SK-N-SH (cell line): Measurements from ENCODE around the gene YTHDF1. TPM values are rescaled to one million over a fixed set of nuclear protein-coding genes. Genes with fewer than 3 reads are reported as not detected.

ENCODE experiments used
- CTCF ChIA-PET: fragments of 300-600, 350-600 bp; formaldehyde crosslinking; extraction: SDS; loops from one replicate; lab custom pipeline; 2021; lab: Yijun Ruan, JAX
- POLR2A ChIA-PET: fragments of 350-600 bp; sonication (Branson Sonifier 250); formaldehyde crosslinking; extraction: SDS; loops from one replicate; lab custom pipeline; 2020; ENCODE audit warnings: antibody characterized with exemption, inconsistent platforms; lab: Yijun Ruan, JAX
- DNase-seq: peaks from one replicate; pipeline ENCODE4 v3.0.0; 2012
- H2AFZ ChIP-seq: fragments of 200-600 bp; sonication (generic); 2 replicates; pipeline ENCODE4 v1.8.1; 2016; ENCODE audit warnings: antibody characterized with exemption, mild to moderate bottlenecking, low read depth
- H3F3A ChIP-seq: fragments of 200-600 bp; sonication (generic); replicated peaks from 2 replicates; pipeline ENCODE3; 2016; ENCODE audit warnings: antibody characterized with exemption, mild to moderate bottlenecking; ENCODE audit not compliant: insufficient read depth
- H3K27ac ChIP-seq, 2 experiments: fragments of 200-500 bp in 1 of 2; fragments of 200-600 bp in 1 of 2; sonication (Bioruptor generic) in 1 of 2; sonication (generic), shearing (Covaris generic) in 1 of 2; 2 replicates each; pipeline versions ENCODE4 v1.5.1 to v1.6.1; 2014 to 2016; ENCODE audit warnings: low read depth in 2 of 2, inconsistent platforms in 1 of 2, low read length in 1 of 2, mild to moderate bottlenecking in 1 of 2, mixed read lengths in 1 of 2
- H3K27me3 ChIP-seq: fragments of 200-600 bp; sonication (generic), shearing (Covaris generic); 2 replicates; pipeline ENCODE4 v1.6.1; 2016; ENCODE audit warnings: mixed run types; ENCODE audit not compliant: insufficient read depth
- H3K36me3 ChIP-seq, 2 experiments: fragments of 200-500 bp in 1 of 2; fragments of 200-600 bp in 1 of 2; sonication (Bioruptor generic) in 1 of 2; sonication (generic) in 1 of 2; replicated peaks in 1 of 2; 2 replicates each; pipeline versions ENCODE3 to v1.5.1; 2014 to 2016; ENCODE audit warnings: low read length in 1 of 2, mild to moderate bottlenecking in 1 of 2; ENCODE audit not compliant: insufficient read depth in 2 of 2, control insufficient read depth in 1 of 2
- H3K4me1 ChIP-seq, 2 experiments: fragments of 200-500 bp in 1 of 2; fragments of 200-600 bp in 1 of 2; sonication (Bioruptor generic) in 1 of 2; sonication (generic), shearing (Covaris generic) in 1 of 2; 2 replicates each; pipeline versions ENCODE4 v1.5.1 to v1.6.1; 2014 to 2016; ENCODE audit warnings: low read depth in 1 of 2, low read length in 1 of 2, mixed run types in 1 of 2; ENCODE audit not compliant: insufficient read depth in 2 of 2, control insufficient read depth in 1 of 2
- H3K4me2 ChIP-seq: fragments of 200-600 bp; sonication (generic), shearing (Covaris generic); 2 replicates; pipeline ENCODE4 v1.6.1; 2017; ENCODE audit warnings: mixed run types
- H3K4me3 ChIP-seq, 2 experiments: fragments of 200-500 bp in 1 of 2; fragments of 200-600 bp in 1 of 2; sonication (Bioruptor generic) in 1 of 2; sonication (generic), shearing (Covaris generic) in 1 of 2; 2 replicates each; pipeline versions ENCODE4 v1.5.1 to v1.8.1; 2014 to 2016; ENCODE audit warnings: low read depth in 2 of 2, inconsistent platforms in 1 of 2, low read length in 1 of 2, mild to moderate bottlenecking in 1 of 2, mixed read lengths in 1 of 2, moderate library complexity in 1 of 2
- H3K79me2 ChIP-seq: fragments of 200-600 bp; sonication (generic); 2 replicates; pipeline ENCODE4 v1.8.1; 2017; ENCODE audit warnings: mild to moderate bottlenecking; ENCODE audit not compliant: insufficient read depth
- H3K9ac ChIP-seq: fragments of 200-600 bp; sonication (generic); 2 replicates; pipeline ENCODE4 v1.6.1; 2017; ENCODE audit warnings: mixed run types
- H3K9me2 ChIP-seq: fragments of 200-600 bp; sonication (generic); 2 replicates; pipeline ENCODE4 v1.6.1; 2017; ENCODE audit warnings: mixed run types
- H3K9me3 ChIP-seq: fragments of 200-600 bp; sonication (generic); 2 replicates; pipeline ENCODE4 v1.6.1; 2017; ENCODE audit warnings: mixed run types, mild to moderate bottlenecking, moderate library complexity
- H4K20me1 ChIP-seq: fragments of 200-600 bp; sonication (generic); 2 replicates; pipeline ENCODE4 v1.6.1; 2017; ENCODE audit warnings: mild to moderate bottlenecking, mixed run types; ENCODE audit not compliant: insufficient read depth
- CHD2 ChIP-seq: fragments of 150-350 bp; IDR thresholded peaks from 2 replicates; pipeline ENCODE4 v1.6.1; 2018; ENCODE audit warnings: low read length; ENCODE audit not compliant: partially characterized antibody
- EZH2phosphoT487 ChIP-seq: fragments of 200-600 bp; sonication (generic); IDR thresholded peaks from 2 replicates; pipeline ENCODE4 v1.6.1; 2017; ENCODE audit warnings: low read depth, mixed run types, mild to moderate bottlenecking, antibody characterized with exemption, moderate library complexity, borderline replicate concordance
- FOXM1 ChIP-seq: IDR thresholded peaks from 2 replicates; pipeline ENCODE4 v1.4.0; 2012; ENCODE audit warnings: low read depth, mild to moderate bottlenecking
- GABPA ChIP-seq: IDR thresholded peaks from 2 replicates; pipeline ENCODE4 v1.4.0; 2012; ENCODE audit warnings: low read depth, mild to moderate bottlenecking
- IRF3 ChIP-seq: fragments of 150-350 bp; IDR thresholded peaks from 2 replicates; pipeline ENCODE4 v1.6.1; 2016; ENCODE audit warnings: mild to moderate bottlenecking, low read depth, low read length
- MEF2A ChIP-seq: IDR thresholded peaks from 2 replicates; pipeline ENCODE4 v1.4.0; 2012; ENCODE audit warnings: low read depth, borderline replicate concordance
- MXI1 ChIP-seq: IDR thresholded peaks from 2 replicates; pipeline ENCODE4 v1.6.1; 2012; ENCODE audit warnings: mild to moderate bottlenecking, low read depth, low read length, improper control_type of control experiment
- NRF1 ChIP-seq: IDR thresholded peaks from 2 replicates; pipeline ENCODE4 v1.6.1; 2012; ENCODE audit warnings: low read depth, mild to moderate bottlenecking, low read length
- POLR2AphosphoS5 ChIP-seq: IDR thresholded peaks from 2 replicates; pipeline ENCODE4 v1.6.1; 2012; ENCODE audit warnings: low read depth, low read length
- RAD21 ChIP-seq: IDR thresholded peaks from 2 replicates; pipeline ENCODE4 v1.6.1; 2012; ENCODE audit warnings: mild to moderate bottlenecking, low read length
- RCOR1 ChIP-seq: fragments of 150-350 bp; IDR thresholded peaks from 2 replicates; pipeline ENCODE4 v1.6.1; 2017; ENCODE audit warnings: antibody characterized with exemption, low read length
- RXRA ChIP-seq: IDR thresholded peaks from 2 replicates; pipeline ENCODE4 v1.4.0; 2012; ENCODE audit warnings: low read depth, mild to moderate bottlenecking, borderline replicate concordance
- SMC3 ChIP-seq: IDR thresholded peaks from 2 replicates; pipeline ENCODE4 v1.6.1; 2012; ENCODE audit warnings: low read depth, low read length, improper control_type of control experiment
- TEAD4 ChIP-seq: IDR thresholded peaks from 2 replicates; pipeline ENCODE4 v1.4.0; 2012; ENCODE audit warnings: mild to moderate bottlenecking, borderline replicate concordance; ENCODE audit not compliant: insufficient read depth
- WGBS: methylation state at CpG from one replicate; pipeline ENCODE4 v1.1.6; 2017; ENCODE audit warnings: low lambda C conversion rate; 5-methylcytosine and 5-hydroxymethylcytosine counted together
- polyA plus RNA-seq, 3 experiments: library from polyadenylated mRNA; depleted of rRNA; stranded (reverse); fragments of >200 nt; gene quantifications; 2 replicates each; pipeline ENCODE4 v1.2.3, GENCODE V29; 2012
- TF ChIP-seq, protein P1 (sequence below): fragments of 200-600 bp; sonication (generic); IDR thresholded peaks from 2 replicates; pipeline ENCODE4 v1.6.1; 2017; ENCODE audit warnings: antibody characterized with exemption, mild to moderate bottlenecking, moderate library complexity
- TF ChIP-seq, protein P2 (sequence below): IDR thresholded peaks from 2 replicates; pipeline ENCODE4 v1.4.0; 2012; ENCODE audit warnings: low read depth, borderline replicate concordance
- TF ChIP-seq, protein P3 (sequence below): IDR thresholded peaks from 2 replicates; pipeline ENCODE4 v1.4.0; 2012; ENCODE audit warnings: low read depth, borderline replicate concordance
- TF ChIP-seq, protein P4 (sequence below): fragments of 150-350 bp; IDR thresholded peaks from 2 replicates; pipeline ENCODE4 v1.6.1; 2017; ENCODE audit warnings: antibody characterized with exemption, low read length, low read depth, borderline replicate concordance
- TF ChIP-seq, protein P5 (sequence below): IDR thresholded peaks from 2 replicates; pipeline ENCODE4; 2012

Gene YTHDF1
- polyA plus RNA-seq, 1 of the 3 experiments (the other 2 are of a cell fraction) = 17.0 TPM

DNA sequence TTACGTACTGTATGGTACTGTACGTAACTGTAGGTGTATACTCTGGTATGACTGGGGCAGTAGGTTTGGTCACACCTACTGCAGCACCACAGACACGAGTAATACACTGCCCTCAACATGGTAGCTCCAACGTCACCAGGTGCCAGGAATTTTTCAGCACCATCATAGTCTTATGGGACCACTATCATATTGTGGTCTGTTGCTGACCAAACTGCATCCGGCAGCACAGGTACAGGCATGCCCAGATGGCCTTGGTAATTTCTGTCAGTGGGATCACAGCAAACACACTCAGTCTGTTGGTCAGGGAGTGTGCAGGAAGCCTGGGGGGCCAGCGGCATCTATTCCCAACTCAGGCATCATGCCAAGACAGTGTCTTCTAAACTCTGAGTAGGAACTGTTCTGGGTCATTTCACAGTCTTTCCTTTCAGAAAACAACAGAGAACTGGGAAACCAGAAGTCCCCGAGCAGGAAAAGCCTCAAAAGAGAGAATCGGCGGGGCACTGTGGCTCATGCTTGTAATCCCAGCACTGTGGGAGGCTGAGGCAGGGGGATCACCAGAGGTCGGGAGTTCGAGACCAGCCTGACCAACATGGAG lies 5.8 kb downstream of the YTHDF1 start:
- H3K9me3 ChIP-seq = no peaks in the 10 kb centered on the region
- peaks cover 60 to 61% of the 10 kb centered on the region in 2 experiments for H3K36me3 ChIP-seq
- H3K27ac ChIP-seq = no peak overlapping the region
- H3K79me2 ChIP-seq = peaks cover 96% of the 10 kb centered on the region
- no peaks in the 10 kb centered on the region for H3F3A ChIP-seq
- TF ChIP-seq, protein P1, sequence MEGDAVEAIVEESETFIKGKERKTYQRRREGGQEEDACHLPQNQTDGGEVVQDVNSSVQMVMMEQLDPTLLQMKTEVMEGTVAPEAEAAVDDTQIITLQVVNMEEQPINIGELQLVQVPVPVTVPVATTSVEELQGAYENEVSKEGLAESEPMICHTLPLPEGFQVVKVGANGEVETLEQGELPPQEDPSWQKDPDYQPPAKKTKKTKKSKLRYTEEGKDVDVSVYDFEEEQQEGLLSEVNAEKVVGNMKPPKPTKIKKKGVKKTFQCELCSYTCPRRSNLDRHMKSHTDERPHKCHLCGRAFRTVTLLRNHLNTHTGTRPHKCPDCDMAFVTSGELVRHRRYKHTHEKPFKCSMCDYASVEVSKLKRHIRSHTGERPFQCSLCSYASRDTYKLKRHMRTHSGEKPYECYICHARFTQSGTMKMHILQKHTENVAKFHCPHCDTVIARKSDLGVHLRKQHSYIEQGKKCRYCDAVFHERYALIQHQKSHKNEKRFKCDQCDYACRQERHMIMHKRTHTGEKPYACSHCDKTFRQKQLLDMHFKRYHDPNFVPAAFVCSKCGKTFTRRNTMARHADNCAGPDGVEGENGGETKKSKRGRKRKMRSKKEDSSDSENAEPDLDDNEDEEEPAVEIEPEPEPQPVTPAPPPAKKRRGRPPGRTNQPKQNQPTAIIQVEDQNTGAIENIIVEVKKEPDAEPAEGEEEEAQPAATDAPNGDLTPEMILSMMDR = no peak
- TF ChIP-seq CHD2 = no peak
- H3K9ac ChIP-seq = no peak overlapping the region
- H2AFZ ChIP-seq = no peak overlapping the region
- ChIA-PET POLR2A (no interaction called here), CTCF (interaction anchor here (6.8 kb wide), 1 partner anchor 14 kb away, joined by 52 read pairs; no protein-coding TSS in a partner anchor)
- 97% methylated on average over 11 of the region's 11 CpGs for WGBS
- no peaks in the 10 kb centered on the region for H3K27me3 ChIP-seq
- H3K4me1 ChIP-seq = peaks cover 7 to 10% of the 10 kb centered on the region in 2 experiments; a peak in 3 of 4 replicates
- no peak for DNase-seq
- H4K20me1 ChIP-seq = peaks cover 90% of the 10 kb centered on the region
- H3K9me2 ChIP-seq = no peaks in the 10 kb centered on the region
- H3K4me2 ChIP-seq = no peak overlapping the region
- H3K4me3 ChIP-seq = no peak overlapping the region

- Histone ChIP-seq H3K9me3 (no peaks in the 10 kb centered on the region), H3K27ac (no peak overlapping the region), H3K4me1 (no peaks in the 10 kb centered on the region), H4K20me1 (peaks cover 89% of the 10 kb centered on the region), H2AFZ (no peak overlapping the region), H3K36me3 (peaks cover 60 to 62% of the 10 kb centered on the region in 2 experiments), H3K4me2 (no peak overlapping the region), H3K9me2 (no peaks in the 10 kb centered on the region), H3K27me3 (no peaks in the 10 kb centered on the region), H3F3A (no peaks in the 10 kb centered on the region), H3K79me2 (peaks cover 92% of the 10 kb centered on the region), H3K9ac (no peak overlapping the region), H3K4me3 (no peak overlapping the region)
- DNase-seq = no peak
- 85% methylated on average over 5 of the region's 6 CpGs for WGBS
- ChIA-PET POLR2A (no interaction called here), CTCF (interaction anchor here (1.2 kb wide), 1 partner anchor 15 kb away, joined by 3 read pairs; no protein-coding TSS in a partner anchor)
- TF ChIP-seq NRF1 (no peak), FOXM1 (no peak), RAD21 (no peak), GABPA (no peak), MEF2A (no peak), IRF3 (no peak), TEAD4 (no peak), RCOR1 (no peak), RXRA (no peak), MXI1 (no peak), SMC3 (no peak), POLR2AphosphoS5 (no peak), EZH2phosphoT487 (no peak)
- TF ChIP-seq, protein P2, sequence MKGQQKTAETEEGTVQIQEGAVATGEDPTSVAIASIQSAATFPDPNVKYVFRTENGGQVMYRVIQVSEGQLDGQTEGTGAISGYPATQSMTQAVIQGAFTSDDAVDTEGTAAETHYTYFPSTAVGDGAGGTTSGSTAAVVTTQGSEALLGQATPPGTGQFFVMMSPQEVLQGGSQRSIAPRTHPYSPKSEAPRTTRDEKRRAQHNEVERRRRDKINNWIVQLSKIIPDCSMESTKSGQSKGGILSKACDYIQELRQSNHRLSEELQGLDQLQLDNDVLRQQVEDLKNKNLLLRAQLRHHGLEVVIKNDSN = no peak
- TF ChIP-seq, protein P3, sequence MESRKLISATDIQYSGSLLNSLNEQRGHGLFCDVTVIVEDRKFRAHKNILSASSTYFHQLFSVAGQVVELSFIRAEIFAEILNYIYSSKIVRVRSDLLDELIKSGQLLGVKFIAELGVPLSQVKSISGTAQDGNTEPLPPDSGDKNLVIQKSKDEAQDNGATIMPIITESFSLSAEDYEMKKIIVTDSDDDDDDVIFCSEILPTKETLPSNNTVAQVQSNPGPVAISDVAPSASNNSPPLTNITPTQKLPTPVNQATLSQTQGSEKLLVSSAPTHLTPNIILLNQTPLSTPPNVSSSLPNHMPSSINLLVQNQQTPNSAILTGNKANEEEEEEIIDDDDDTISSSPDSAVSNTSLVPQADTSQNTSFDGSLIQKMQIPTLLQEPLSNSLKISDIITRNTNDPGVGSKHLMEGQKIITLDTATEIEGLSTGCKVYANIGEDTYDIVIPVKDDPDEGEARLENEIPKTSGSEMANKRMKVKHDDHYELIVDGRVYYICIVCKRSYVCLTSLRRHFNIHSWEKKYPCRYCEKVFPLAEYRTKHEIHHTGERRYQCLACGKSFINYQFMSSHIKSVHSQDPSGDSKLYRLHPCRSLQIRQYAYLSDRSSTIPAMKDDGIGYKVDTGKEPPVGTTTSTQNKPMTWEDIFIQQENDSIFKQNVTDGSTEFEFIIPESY = no peak
- TF ChIP-seq, protein P4, sequence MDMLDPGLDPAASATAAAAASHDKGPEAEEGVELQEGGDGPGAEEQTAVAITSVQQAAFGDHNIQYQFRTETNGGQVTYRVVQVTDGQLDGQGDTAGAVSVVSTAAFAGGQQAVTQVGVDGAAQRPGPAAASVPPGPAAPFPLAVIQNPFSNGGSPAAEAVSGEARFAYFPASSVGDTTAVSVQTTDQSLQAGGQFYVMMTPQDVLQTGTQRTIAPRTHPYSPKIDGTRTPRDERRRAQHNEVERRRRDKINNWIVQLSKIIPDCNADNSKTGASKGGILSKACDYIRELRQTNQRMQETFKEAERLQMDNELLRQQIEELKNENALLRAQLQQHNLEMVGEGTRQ = no peak
- TF ChIP-seq, protein P5, sequence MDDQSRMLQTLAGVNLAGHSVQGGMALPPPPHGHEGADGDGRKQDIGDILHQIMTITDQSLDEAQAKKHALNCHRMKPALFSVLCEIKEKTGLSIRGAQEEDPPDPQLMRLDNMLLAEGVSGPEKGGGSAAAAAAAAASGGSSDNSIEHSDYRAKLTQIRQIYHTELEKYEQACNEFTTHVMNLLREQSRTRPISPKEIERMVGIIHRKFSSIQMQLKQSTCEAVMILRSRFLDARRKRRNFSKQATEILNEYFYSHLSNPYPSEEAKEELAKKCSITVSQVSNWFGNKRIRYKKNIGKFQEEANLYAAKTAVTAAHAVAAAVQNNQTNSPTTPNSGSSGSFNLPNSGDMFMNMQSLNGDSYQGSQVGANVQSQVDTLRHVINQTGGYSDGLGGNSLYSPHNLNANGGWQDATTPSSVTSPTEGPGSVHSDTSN = no peak
These were observed 7.5 kb downstream of the YTHDF1 start for GRCh38 chr20:63208346-63208909.
